Activated CD8-positive, alpha-beta memory T cell treated with anti-CD3 and anti-CD28 coated beads for 36 hours (primary cell): ENCODE results near the gene RREB1. TPM values are rescaled to one million over a fixed set of nuclear protein-coding genes. Genes with fewer than 3 reads are reported as not detected.

Source experiments
- CTCF ChIA-PET: fragments of 350-600 bp; sonication (Branson Sonifier 250); formaldehyde crosslinking; loops from one replicate; lab custom pipeline; 2021; ENCODE audit warnings: antibody characterized with exemption; lab: Charles Lee
- POLR2A ChIA-PET: fragments of 350-600 bp; sonication (Branson Sonifier 250); formaldehyde crosslinking; loops from one replicate; lab custom pipeline; 2021; ENCODE audit warnings: antibody characterized with exemption; lab: Charles Lee
- total RNA-seq, 2 experiments: library from RNA; stranded (reverse); gene quantifications; one replicate each; pipeline ENCODE4 v1.2.3, GENCODE V29; 2021

RREB1 gene
- total RNA-seq, 2 experiments from 2014 or later = 16.8 to 18.3 TPM

DNA sequence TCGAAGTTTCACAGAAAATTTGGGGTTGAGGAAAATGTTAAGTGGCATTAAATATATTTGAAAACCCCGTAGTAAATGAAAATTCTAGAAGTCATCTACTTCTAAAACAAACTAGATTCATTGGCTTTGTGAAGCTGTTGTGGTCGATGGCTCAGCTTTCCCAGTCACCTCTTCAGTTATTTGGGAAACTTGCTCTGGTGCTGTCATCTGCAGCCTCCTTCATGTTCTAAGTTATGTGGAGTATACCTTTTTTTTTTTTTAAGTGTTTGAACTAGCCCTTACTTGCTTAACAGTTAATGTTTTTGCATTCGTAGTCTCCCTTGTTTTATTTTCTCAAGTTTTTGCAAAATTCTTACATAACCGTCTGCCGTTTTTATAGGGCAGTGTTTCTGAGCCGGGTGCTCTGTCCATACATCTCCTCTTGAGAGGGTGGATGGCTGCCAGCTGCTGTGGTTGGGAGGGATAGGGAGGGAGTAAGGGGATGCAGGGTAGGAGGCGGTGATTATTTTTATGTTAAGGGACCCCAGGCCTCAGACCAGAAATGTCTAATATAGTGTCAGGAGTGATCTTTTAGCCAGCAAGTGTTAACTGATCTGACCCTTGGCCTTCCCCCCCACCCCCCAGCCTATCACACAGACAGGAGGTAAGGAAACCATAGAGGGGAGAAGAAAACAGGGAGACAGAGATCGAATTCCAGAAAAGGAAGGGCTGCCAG, 7.1 kb downstream of the RREB1 start:
- POLR2A ChIA-PET = no interaction called here

GRCh38 chr6:7115543-7116231, 7.9 kb downstream of the RREB1 start:
- POLR2A ChIA-PET = no interaction called here
- CTCF ChIA-PET = no interaction called here

More for the DNA sequence above, 7.1 kb downstream of the RREB1 start:
- CTCF ChIA-PET = no interaction called here

DNA sequence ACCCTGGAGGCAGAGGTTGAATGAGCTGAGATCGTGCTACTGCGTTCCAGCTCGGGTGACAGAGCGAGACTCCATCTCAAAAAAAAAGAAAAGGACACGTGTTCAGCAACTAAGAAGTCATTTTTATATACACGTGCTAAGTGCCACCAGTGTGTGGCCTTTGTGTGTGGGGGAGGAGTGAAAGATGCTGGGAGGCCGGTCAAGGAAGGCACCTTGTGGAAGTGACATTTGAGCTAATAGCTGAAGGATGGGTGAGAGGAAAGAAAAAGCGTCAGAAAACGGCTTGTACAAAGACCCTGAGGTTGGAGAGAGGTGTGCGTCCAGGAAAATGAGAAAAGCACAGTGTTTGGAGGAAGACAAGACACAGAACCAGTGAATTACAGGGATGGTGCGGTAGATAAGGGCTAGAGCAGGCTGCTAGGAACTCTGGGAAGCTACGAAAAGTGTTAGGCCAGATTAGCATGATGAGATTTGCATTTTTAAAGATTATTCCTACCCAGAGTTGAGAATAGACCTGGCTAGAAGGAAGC, 11.6 kb downstream of the RREB1 start:
- ChIA-PET POLR2A (no interaction called here), CTCF (no interaction called here)

DNA sequence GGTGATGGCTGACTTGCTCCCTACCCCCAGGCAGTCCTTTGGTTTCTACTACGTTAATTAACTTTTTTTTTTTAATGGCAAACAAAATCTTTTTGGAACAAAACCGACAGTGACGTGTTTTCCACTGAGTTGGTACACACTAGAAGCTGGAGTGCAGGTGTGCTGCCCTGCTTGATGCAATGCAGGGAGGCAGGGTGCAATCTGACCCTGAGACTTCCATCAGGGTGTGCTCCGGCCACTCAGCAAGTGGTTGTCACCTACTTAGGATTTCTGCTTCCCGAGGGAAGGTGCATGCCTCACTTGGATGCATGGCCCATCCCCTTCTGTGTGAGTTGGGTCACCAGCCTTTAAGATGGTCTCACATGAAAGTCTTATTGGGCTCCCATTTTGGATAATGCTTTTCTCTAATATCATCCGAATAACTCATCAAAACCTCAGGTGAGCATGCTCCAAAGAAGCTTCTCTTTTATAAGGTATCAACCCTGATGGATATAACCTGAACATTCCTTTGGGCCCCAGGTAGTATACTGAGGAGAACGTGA, 14.0 kb downstream of the RREB1 start:
- CTCF ChIA-PET = no interaction called here
- POLR2A ChIA-PET = no interaction called here

DNA sequence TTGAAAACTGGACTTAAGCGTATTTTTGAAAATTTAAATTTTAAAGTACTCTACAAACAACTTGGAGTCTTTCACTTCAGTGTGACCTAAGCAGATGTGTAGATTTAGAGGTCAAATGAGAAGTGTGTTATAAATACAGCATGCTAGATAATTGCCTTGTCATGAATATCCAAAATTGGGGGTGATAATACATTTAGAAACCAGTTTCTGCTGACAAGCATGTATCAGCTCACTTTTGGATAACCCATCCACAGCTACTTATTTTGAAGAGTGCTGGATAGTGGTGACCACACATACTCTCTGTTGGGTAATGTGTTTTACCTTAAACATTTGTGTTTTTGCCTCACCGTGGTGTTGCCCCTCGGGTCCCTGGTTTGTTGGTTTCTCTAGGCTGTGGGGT, 14.9 kb downstream of the RREB1 start:
- CTCF ChIA-PET = interaction anchor here (0.7 to 1.1 kb wide), 2 partner anchors 13 to 220 kb away, joined by 3 to 4 read pairs; no protein-coding TSS in a partner anchor
- POLR2A ChIA-PET = no interaction called here

DNA sequence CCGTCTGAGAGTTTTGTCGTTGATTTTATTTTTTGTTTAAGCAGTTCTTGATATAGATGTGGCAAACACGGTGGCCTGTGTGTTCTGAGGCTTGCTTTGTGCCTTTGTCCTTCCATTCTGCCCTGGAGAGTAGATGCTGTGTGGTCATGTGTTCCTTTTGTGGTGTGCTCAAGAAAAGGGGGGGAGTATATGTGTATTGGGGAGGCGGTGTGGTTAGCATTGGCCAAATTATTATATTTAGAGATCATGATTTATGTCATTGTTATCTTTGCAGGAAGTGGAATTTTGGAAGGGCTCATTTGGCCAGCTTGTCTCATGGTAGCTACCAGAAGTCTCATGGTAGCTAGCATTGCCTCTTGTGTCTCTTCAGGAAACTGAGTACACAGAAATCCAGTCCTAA, 16.4 kb downstream of the RREB1 start:
- ChIA-PET CTCF (no interaction called here), POLR2A (interaction anchor here (1.5 kb wide), 1 partner anchor 15 kb away, joined by 3 read pairs; no protein-coding TSS in a partner anchor)

- POLR2A ChIA-PET = interaction anchor here (1.5 kb wide), 1 partner anchor 15 kb away, joined by 3 read pairs; no protein-coding TSS in a partner anchor
- CTCF ChIA-PET = no interaction called here
Measured at GRCh38 chr6:7124636-7125035, 16.9 kb downstream of the RREB1 start.

- ChIA-PET CTCF (no interaction called here), POLR2A (interaction anchor here (1.5 kb wide), 1 partner anchor 16 kb away, joined by 3 read pairs; no protein-coding TSS in a partner anchor)
Measured at GRCh38 chr6:7125290-7125689, 17.5 kb downstream of the RREB1 start.

DNA sequence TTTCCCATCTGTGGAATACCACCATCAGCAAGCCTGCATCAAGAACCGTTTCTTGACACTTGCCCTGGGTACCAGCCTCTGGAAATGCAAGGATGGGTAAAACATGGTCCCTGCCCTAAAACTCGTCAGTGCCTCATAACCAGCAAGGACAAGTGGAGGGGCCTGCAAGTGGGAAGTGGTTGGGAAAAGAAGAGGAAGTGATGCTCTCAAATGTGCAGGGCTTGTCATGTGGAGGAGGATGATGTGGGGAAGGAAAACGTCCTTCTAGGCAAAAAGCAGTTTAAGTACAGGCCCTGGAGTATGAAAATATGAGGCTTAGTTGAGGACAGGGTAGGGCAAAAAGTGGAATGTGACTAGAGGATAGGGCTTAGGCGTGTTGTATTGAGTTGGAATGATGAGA, 19.0 kb downstream of the RREB1 start:
- ChIA-PET CTCF (no interaction called here), POLR2A (no interaction called here)

DNA sequence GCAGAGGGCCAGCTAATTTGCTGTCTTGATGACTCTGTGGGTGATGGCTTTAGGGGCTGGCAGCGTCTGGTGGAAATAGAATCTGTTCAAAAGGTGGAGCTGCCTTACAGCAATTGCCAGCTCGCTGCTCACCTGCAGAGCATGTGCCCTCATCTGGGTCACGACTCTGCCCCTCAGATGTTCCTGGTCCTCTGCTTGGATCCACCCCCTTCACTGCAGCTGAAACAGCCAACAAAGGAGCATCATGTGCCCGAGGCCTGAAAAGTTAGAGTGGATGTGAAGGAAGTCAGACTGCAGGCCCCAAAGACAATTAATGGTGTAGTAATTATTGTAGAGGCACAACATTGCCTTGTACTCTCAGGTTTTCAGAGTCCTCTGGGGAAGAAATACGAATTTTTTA, 19.9 kb downstream of the RREB1 start:
- POLR2A ChIA-PET = interaction anchor here (0.5 to 0.6 kb wide), 2 partner anchors 14 to 26 kb away, joined by 3 to 4 read pairs; no protein-coding TSS in a partner anchor
- CTCF ChIA-PET = interaction anchor here (0.6 kb wide), 1 partner anchor 9 kb away, joined by 7 read pairs; no protein-coding TSS in a partner anchor

DNA sequence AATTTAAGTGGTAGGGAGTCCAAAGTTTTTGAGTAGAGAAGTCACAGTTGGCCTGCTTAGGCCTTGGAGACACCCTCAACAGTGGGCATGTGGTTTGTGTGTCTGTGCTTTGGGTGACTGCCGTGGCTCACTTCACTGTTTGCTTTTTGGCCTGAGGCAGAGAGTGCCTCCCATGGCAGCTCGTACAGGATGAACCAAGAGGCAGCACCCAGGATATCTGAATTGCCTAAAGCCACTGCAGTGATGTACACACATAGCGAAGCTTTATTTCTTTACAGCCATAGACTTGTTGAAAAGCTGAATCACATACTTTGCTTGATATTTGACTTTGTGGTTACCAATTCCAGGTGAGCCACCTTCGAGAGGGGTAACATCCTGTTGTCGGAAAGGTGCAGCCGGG, 21.6 kb downstream of the RREB1 start:
- ChIA-PET CTCF (no interaction called here), POLR2A (interaction anchor here (1.4 kb wide), 1 partner anchor 12 kb away, joined by 5 read pairs; no protein-coding TSS in a partner anchor)

GRCh38 chr6:7129784-7130569, 22.2 kb downstream of the RREB1 start:
- CTCF ChIA-PET = interaction anchor here (0.6 to 0.7 kb wide), 2 partner anchors 37 to 109 kb away, joined by 3 read pairs; no protein-coding TSS in a partner anchor

GRCh38 chr6:7131390-7131789, 23.6 kb downstream of the RREB1 start:
- POLR2A ChIA-PET = no interaction called here
- CTCF ChIA-PET = no interaction called here

More at GRCh38 chr6:7129784-7130569, 22.2 kb downstream of the RREB1 start:
- POLR2A ChIA-PET = interaction anchor here (1.4 kb wide), 1 partner anchor 13 kb away, joined by 5 read pairs; no protein-coding TSS in a partner anchor

DNA sequence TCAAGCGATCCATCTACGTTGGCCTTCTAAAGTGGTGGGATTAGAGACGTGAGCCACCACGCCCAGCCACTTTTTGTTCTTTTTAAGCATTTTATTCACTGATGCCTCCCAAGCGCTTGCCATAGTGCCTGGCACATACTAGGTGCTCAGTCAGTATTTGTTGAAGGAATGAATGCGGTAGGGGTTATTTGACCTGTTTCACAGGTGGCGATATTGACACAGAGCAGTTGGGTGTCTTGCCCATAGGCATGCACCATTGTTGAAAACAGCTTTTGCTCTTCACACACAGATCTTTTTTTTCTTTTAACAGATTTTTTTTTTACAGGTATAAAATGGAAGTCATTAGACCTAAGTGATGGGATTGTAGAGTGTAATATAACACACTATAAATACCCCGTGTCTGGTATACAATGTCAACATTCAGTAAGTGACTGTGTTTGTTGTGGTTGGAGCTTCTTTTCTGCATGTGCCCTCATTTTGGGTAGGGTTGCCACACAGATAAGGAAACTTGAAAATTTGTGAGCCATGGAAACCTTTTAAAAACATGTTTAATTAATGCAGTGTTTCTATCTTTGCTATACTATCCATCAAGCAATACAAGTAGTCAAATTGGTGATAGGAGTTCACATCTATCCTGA, 24.8 kb downstream of the RREB1 start:
- CTCF ChIA-PET = no interaction called here
- POLR2A ChIA-PET = no interaction called here

DNA sequence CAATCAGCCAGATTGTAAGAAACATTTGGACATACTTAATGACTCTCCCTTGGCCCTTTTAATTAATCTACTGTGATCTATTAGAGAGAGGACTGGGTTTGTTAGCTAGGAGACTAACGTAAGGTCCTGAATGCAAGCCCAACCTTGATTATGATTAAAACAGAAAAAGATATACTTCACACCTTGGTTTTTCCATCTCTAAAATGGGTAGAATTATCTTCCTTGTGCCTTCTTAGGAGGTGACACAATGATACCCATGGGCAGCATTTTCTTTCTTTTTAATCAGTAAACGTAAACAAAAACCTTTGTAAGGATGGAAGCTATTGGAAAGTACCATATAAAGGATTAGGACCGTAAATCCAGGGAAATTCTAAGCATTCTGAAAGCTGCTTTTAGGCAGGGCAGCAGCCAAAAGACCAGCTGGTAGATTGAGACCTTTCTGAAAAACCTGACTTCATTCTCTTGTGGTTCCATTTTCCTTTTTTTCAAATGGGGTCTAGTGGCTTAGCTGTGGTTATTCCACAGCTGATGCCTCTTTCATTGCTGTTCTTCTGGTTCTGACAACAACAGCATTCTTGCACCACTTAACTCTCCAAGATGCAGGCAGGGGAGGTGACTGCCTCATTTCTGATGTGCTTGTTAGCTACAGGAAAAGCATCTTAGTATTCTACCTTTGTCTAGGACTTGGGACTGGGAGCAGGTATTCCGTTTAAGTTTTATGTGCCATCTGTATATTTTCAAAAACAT, 27.4 kb downstream of the RREB1 start:
- CTCF ChIA-PET = interaction anchor here (1.1 to 1.2 kb wide), 2 partner anchors 26 to 61 kb away, joined by 3 to 5 read pairs; no protein-coding TSS in a partner anchor
- POLR2A ChIA-PET = interaction anchor here (1.4 kb wide), 1 partner anchor 26 kb away, joined by 4 read pairs; no protein-coding TSS in a partner anchor

DNA sequence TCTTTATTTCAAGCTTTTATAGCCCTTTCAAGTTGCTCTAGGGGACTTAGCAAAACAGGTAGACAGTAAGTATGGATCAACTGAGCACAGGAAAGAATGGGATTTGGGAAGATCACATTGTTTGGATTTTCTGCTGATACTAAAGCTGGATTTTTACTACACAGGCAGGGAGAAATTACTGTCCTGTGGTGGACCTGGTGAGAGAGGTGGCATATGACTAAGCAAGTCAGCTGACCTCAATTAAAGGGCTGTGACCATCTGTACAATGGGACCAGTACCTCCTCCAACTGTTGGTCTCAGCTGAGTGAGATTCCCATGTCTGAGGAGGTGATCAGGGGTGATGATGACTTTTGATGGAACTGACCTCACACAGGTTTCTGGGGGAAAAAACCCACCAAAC, 28.0 kb downstream of the RREB1 start:
- CTCF ChIA-PET = interaction anchor here (1.1 kb wide), 1 partner anchor 61 kb away, joined by 5 read pairs; no protein-coding TSS in a partner anchor

DNA sequence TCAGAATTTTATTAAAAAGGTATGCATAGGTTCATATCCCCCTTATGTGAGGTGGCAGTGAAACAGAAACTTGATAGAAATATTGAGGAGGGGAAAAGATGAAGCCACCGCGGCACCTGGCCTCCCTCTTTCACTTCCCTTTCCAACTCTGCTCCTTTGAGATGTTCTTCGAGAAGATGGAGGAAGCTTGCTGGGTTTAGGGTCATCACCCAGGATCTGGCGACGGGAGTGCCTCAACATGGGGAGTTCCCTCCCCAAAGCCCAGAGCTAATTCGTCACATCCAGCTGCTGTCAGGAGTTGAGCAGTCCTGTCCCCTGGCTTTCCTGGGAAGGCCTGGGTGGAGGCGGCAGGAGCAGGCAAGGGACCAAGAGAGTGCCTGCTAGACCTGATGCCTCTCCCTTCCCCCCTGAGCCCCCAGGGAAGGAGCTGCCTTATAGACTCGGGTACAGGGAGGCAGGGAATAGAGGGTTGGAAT, 29.1 kb downstream of the RREB1 start:
- ChIA-PET CTCF (interaction anchor here (0.6 kb wide), 1 partner anchor 29 kb away, joined by 3 read pairs; the partner anchor contains the start of gene RREB1), POLR2A (interaction anchor here (1.9 kb wide), 1 partner anchor 27 kb away, joined by 12 read pairs; no protein-coding TSS in a partner anchor)

More for the DNA sequence above, 28.0 kb downstream of the RREB1 start:
- POLR2A ChIA-PET = no interaction called here
